ENCODE measurements around the gene PDE2A. TPM values are rescaled to one million over a fixed set of nuclear protein-coding genes. Genes with fewer than 3 reads are reported as not detected.

Gene PDE2A
- total and polyA plus RNA-seq, 2 experiments from 2014 or later = 0.60 to 2.2 TPM

GRCh38 chr11:72642884-72643522 is 31.2 kb downstream of the PDE2A start:
- H3K4me3 ChIP-seq = peak overlapping the region; percentile 52
- TF ChIP-seq CTCF (IDR thresholded peaks at IDR 0.05; ENCODE audit: poor library complexity) (peak; percentile 98), EZH2phosphoT487 (IDR thresholded peaks at IDR 0.05; ENCODE audit: low read depth, severe bottlenecking, unreplicated experiment) (no peak)
- H3K4me1 ChIP-seq (ENCODE audit: insufficient read depth) = peaks cover 5% of the 10 kb centered on the region
- no peaks in the 10 kb centered on the region for H3K79me2 ChIP-seq
- 5% methylated on average over 46 of the region's 59 CpGs for WGBS (ENCODE audit: low lambda C conversion rate, missing lambda C conversion rate)
- H3K9me3 ChIP-seq (ENCODE audit: low read depth) = no peaks in the 10 kb centered on the region
- no peaks in the 10 kb centered on the region for H4K20me1 ChIP-seq (ENCODE audit: insufficient read depth, poor library complexity, severe bottlenecking)
- H3K36me3 ChIP-seq (replicated peaks; ENCODE audit: insufficient read depth, low read depth) = no peaks in the 10 kb centered on the region
- H3K4me2 ChIP-seq = peak overlapping the region; percentile 100
- peak; percentile 78 for DNase-seq (ENCODE audit: low spot score)
- H3K27ac ChIP-seq = no peak overlapping the region
- peaks cover 41% of the 10 kb centered on the region for H3K27me3 ChIP-seq
- H2AFZ ChIP-seq = peak overlapping the region; percentile 83
- no peaks in the 10 kb centered on the region for H3K9me2 ChIP-seq (replicated peaks; ENCODE audit: insufficient read depth)

GRCh38 chr11:72642043-72642883 is 32.0 kb downstream of the PDE2A start:
- H3K4me3 ChIP-seq = peak overlapping the region; percentile 52
- peaks cover 46% of the 10 kb centered on the region for H3K27me3 ChIP-seq
- H2AFZ ChIP-seq = peak overlapping the region; percentile 83
- H3K36me3 ChIP-seq (replicated peaks; ENCODE audit: insufficient read depth, low read depth) = no peaks in the 10 kb centered on the region
- TF ChIP-seq EZH2 (IDR thresholded peaks at IDR 0.05; ENCODE audit: borderline replicate concordance) (no peak), EZH2phosphoT487 (IDR thresholded peaks at IDR 0.05; ENCODE audit: low read depth, severe bottlenecking, unreplicated experiment) (no peak), CTCF (IDR thresholded peaks at IDR 0.05; ENCODE audit: poor library complexity) (no peak)
- H3K9me2 ChIP-seq (replicated peaks; ENCODE audit: insufficient read depth) = no peaks in the 10 kb centered on the region
- WGBS (ENCODE audit: low lambda C conversion rate, missing lambda C conversion rate) = 7% methylated on average over 52 of the region's 85 CpGs
- no peaks in the 10 kb centered on the region for H3K79me2 ChIP-seq
- peak; percentile 51 for DNase-seq (ENCODE audit: low spot score)
- H4K20me1 ChIP-seq (ENCODE audit: insufficient read depth, poor library complexity, severe bottlenecking) = no peaks in the 10 kb centered on the region
- peak overlapping the region; percentile 100 for H3K4me2 ChIP-seq
- H3K27ac ChIP-seq = no peak overlapping the region
- peaks cover 5% of the 10 kb centered on the region for H3K4me1 ChIP-seq (ENCODE audit: insufficient read depth)
- no peaks in the 10 kb centered on the region for H3K9me3 ChIP-seq (ENCODE audit: low read depth)

GRCh38 chr11:72641522-72642042 is 32.6 kb downstream of the PDE2A start:
- Histone ChIP-seq H3K79me2 (no peaks in the 10 kb centered on the region), H3K27me3 (peaks cover 47% of the 10 kb centered on the region), H3K9me3 (ENCODE audit: low read depth) (no peaks in the 10 kb centered on the region), H3K4me1 (ENCODE audit: insufficient read depth) (peaks cover 5% of the 10 kb centered on the region), H3K36me3 (replicated peaks; ENCODE audit: insufficient read depth, low read depth) (no peaks in the 10 kb centered on the region), H3K27ac (no peak overlapping the region), H3K9me2 (replicated peaks; ENCODE audit: insufficient read depth) (no peaks in the 10 kb centered on the region), H2AFZ (no peak overlapping the region), H3K4me3 (no peak overlapping the region), H3K4me2 (peak overlapping the region; percentile 100), H4K20me1 (ENCODE audit: insufficient read depth, poor library complexity, severe bottlenecking) (no peaks in the 10 kb centered on the region)
- 67% methylated on average over 12 of the region's 12 CpGs for WGBS (ENCODE audit: low lambda C conversion rate, missing lambda C conversion rate)
- TF ChIP-seq EZH2phosphoT487 (IDR thresholded peaks at IDR 0.05; ENCODE audit: low read depth, severe bottlenecking, unreplicated experiment) (no peak), CTCF (IDR thresholded peaks at IDR 0.05; ENCODE audit: poor library complexity) (no peak), EZH2 (IDR thresholded peaks at IDR 0.05; ENCODE audit: borderline replicate concordance) (no peak)
- DNase-seq (ENCODE audit: low spot score) = no peak
